GM18502 (cell line): ENCODE data around the gene ZFAND6.

Experiments used
- ATAC-seq: cut with Tn5 transposase; IDR thresholded peaks from one replicate; pipeline ENCODE4 v1.9.1; 2021; ENCODE audit warnings: mild to moderate bottlenecking; ENCODE audit not compliant: unreplicated experiment, poor library complexity

ZFAND6 gene

DNA sequence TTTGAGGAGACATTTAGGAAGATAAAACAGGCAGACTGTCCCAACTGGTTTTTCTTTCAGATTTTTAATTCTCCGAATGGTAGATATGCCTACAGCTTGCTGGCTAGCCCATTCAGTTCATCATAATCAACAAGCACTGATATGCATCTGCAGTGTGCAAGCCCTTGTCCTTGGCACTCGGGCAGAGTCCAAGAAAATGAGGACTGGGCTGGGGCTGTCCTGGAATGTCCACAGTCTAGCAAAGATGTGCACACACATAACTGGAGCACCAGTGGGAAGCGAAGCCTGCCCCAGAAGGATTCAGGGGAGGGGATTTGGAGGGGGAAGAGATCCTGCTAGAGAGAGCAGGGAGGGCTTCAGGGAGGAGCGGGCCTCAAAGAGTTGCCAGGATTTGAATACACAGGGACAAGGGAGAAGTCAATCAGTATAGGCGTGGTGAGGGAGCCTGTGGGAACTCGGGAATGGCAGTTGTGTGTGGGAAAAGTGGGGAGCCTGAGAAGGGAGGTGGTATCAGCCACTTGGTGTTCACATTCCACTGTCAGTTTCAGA is 102.1 kb downstream of the ZFAND6 start:
- no peak for ATAC-seq

GRCh38 chr15:80162059-80162554 is 102.6 kb downstream of the ZFAND6 start:
- no peak for ATAC-seq

GRCh38 chr15:80163217-80163616 is 103.7 kb downstream of the ZFAND6 start:
- ATAC-seq = no peak

DNA sequence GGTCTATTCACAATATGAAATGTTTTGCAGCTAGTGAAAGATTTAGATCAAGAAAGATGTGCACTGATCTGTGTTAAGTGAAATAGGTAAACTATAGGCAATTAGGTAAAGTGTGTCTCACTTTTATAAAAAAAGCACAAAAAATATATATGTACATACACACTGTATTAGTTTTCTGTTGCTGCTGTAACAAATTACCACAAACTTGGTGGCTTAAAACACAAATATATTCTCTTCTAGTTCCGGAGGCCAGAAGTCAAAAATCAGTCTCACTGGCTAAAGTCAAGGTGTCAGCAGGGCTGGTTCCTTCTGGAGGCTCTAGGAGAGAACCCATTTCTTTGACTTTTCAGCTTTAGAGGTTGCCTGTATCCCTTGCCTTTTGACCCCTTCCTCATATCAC is 104.4 kb downstream of the ZFAND6 start:
- ATAC-seq = no peak

DNA sequence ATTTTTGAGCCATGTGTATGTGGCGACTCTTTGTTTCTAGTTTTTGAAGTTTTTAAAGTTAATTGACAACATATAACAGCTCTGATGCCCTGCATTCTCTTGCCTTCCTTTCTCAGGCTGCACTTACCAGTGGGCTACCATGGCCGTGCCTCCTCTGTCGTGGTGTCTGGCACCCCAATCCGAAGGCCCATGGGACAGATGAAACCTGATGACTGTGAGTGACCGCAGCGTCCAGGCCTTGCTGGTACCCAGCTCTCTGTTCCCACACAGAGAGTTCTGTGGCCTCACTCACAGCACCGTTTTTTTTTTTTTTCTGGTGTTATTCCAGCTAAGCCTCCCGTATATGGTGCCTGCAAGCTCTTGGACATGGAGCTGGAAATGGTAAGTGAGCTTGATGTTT is 108.5 kb downstream of the ZFAND6 start:
- ATAC-seq = no peak

DNA sequence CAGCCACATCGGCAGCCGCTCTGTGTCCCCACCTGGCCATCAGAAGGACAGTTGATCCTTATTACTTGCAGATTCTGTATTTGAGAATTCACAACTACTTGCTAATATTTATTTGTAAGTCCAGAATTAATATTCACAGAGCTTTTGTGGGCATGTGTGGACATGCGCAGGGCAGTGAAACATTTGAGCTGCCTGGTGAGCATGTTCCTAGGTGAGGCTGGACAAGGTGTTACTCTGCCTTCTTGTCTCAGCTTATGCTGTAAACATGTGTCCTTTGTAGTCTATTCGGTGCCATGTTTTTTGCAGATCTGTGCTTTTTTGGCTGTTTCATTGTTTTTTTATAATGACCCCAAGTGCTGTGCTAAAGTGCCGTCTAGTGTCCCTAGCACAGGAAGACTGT is 108.9 kb downstream of the ZFAND6 start:
- no peak for ATAC-seq

DNA sequence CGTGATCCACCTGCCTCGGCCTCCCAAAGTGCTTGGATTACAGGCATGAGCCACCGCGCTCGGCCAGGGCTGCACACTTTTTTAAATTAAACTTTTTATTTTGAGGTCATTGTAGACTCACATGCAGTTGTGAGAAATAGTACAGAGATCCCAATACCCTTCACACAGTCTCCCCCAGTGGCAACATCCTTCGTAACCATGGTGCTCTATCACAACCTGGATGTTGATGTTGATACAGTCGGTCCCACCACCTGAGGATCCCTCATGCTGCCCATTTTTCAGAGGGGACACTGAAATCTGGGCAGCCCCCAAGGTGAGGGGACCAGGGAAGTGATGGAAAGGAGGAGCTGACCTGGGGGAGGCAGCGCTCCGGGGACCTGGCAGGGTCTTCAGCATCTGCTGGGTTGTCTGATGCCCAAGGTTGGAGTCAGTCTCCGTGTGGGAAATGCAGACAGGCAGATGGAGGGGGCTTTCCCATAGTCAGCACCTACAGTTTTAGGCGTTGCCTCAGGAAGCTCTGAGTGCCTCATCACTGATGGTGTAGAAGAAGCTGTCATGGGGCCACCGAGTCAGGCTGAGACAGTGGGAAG is 110.4 kb downstream of the ZFAND6 start:
- no peak for ATAC-seq

DNA sequence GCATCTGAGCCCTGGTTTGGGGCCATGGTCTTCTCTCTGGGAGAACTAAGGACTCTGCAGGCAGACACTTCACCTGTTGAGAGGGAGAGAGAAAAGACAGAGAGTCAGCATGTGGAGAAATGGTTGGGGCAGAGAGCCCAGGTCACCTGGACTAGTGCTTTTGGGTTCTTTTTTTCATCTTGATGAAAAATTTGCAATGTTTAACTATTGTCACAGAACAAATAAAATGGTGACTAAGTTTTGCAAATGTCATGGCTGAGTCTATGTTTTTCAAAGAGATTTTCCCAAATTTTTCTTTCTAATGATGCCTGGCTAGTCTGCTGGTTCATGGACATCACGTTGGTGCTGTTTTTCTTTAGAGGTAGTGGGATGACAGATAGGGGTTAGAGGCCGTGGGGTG is 111.1 kb downstream of the ZFAND6 start:
- ATAC-seq = no peak

DNA sequence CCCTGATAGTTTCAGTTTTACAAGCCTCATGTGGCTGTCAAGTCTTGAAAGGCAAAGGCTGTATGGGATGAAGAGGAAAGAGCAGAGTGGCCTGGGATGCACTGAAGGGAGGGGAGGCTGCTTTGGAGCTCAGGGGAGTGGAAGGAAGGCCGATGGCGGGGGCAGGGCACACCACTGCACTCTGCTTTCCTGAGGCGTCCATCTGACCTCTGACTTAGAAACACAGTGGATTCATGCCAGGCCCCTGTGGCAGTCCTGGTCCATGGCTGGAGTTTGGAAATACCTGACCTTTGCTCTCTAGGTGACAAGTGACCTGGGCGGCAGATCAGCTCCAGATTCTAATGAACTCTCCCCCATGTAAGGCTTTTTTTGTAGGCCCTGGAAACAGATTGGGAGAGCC is 112.3 kb downstream of the ZFAND6 start:
- ATAC-seq = no peak

- no peak for ATAC-seq
Observed at GRCh38 chr15:80172401-80172800, 112.9 kb downstream of the ZFAND6 start.

GRCh38 chr15:80173022-80173759 is 113.7 kb downstream of the ZFAND6 start:
- ATAC-seq = peak; percentile 55

DNA sequence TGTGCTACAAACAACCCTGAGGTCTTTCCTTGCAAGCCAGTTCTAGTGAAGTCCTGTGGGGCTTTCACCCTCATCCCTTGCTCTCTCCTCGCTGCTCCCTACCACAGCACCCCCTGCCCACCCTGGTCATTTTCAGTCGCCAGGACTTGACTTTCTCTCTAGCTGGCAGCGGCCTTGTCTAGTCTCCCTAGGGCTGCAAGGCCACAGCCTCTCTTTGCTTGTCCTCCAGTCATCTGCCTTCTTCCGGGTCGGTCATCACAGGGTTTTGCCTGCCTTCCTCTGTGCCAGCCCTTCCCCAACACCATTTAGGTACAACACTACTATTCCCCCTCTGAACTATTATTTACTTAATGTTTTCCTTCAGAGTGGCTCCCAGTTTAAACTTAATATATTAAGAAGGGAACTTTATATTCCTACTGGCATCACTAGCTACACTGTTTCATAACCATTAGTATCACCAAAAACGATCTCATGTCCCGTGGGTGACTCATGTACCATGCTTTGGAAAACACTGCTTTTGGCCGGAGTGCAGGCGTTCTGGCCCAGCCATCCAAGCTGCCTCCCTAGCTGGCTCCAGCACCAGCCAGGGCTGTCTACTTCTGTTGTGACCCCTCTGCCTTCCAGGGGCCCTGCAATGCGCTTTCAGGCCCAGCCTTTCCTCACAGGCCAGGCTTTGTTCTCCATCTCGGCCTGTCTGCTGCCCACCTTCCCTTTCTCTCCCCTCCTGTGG is 114.7 kb downstream of the ZFAND6 start:
- ATAC-seq = no peak

GRCh38 chr15:80175436-80175835 is 116.0 kb downstream of the ZFAND6 start:
- ATAC-seq = no peak

GRCh38 chr15:80176443-80176842 is 117.0 kb downstream of the ZFAND6 start:
- ATAC-seq = no peak

DNA sequence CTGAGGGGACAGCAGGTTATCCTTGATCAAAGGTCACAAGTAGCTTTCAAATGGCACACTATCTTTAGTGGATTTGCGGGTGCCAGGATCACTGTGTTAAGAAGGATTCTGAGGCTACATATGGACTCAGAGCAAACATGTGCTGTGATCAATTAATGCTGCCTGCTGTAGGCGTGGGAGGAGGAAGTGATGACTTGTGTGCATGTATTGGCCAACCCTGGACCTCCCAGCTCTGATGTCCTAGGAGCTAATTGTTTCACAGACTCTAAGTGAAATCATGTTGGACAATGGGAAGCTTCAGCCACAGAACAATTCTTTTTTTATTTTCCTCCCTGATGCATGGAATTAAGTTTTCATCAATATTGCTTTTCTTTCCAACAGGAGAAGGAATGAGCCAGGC is 117.7 kb downstream of the ZFAND6 start:
- no peak for ATAC-seq

DNA sequence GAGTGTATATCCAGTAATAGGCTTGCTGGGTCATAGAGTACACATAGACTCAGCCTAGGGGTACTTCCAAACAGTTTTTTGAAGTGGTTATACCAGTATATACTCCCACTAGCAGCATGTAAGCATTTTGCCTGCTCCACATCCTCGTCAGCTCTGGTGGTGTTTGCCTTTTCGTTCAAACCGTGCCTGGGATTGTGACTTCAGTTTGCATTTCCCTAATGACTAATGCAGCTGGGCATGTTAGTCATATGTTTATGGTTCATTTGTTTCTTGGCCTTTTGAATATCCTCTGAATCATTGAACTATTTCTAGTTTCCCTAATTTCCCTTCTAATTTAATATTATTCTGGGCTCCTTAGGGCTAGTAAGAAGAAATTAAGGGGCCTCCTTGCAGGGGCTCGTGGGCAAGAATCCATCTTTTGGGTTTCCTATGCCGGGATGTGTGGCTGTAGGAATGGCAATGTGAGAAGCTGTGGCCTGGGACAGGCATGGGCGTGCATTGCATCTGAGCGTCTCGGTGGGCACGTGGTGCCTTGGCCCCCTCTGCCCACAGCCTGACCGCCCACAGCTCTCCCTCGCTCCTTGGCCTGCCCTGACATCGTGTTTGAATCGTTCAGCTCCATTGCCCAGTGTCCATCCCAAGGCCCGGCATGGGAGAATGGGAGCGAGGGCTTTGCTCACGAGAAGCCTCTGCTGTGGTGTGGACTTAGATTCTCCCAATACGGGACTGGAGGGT is 119.7 kb downstream of the ZFAND6 start:
- ATAC-seq = no peak

DNA sequence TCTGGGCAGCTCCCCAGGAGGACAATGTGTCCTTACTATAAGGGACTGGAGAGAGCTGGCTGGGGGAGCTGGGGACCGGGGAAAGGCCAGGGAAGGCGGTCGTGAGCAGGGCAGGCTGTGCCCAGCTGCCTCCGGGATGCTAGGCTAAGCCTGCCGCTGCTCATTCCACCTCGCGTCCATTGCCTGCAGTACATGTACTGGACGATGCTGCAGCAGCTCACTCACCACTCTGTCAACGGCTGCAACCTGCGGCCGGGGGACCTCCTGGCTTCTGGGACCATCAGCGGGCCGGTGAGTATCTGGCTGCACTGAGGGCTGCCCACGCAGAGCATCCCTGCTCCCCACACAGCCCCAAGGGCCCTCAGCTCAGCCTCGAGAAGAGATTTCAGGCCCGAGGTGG is 120.5 kb downstream of the ZFAND6 start:
- no peak for ATAC-seq

- ATAC-seq = no peak
Observed at GRCh38 chr15:80180468-80180867, 121.0 kb downstream of the ZFAND6 start.

DNA sequence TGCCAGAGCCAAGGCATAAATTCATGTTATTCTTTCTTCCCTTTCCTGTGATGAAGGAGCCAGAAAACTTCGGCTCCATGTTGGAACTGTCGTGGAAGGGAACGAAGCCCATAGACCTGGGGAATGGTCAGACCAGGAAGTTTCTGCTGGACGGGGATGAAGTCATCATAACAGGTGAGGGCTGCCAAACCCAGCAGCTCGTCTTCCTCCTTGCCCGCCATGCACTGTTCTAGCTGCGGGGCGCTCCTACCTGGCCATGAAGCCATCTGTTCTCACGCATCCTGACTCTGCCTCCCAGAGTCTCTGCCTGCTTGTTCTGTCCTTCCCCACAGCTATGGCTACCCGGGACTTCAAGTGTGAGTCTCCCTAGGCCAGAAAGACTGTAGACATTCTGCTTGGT is 121.5 kb downstream of the ZFAND6 start:
- no peak for ATAC-seq

DNA sequence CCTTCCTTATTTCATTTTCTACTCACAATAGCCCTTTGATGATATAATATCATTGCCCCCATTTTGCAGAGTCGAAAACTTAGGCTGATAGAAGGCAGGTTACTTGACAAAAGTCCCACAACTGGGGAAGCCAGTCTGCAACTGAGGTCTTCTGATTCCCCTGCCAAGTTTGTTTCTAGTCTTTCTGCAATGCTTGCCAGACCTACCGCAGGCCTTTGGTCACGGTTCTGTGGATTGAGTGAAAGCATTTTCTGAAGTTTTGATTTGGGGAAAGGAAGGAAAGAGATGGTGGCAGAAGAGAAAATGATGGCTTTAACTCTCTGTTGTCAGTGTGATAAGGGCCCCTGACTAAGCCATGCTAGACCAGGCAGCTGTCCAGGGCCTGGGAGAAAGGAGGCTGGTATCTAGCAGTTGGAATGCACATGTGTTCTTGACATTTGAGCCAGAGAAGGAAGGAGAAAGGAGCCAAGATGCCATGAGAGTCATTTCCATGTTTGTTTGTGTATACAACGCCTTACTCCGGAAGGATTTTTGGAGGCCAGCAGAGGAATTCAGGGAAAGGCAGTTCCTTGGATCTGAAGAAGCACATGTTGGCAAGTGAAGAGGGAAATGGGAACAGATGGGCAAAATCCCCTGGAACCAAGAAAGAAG is 123.3 kb downstream of the ZFAND6 start:
- ATAC-seq = no peak
